ENCODE data around the gene AEN.

The AEN gene

GRCh38 chr15:88681610-88682221 lies 60.6 kb downstream of the AEN start:
- DNase-seq = no peak
